ENCODE data around the gene STAG1.

STAG1 gene

GRCh38 chr3:136694321-136694720 lies 57.9 kb downstream of the STAG1 start:
- Histone ChIP-seq H2AFZ (ENCODE audit: low read length) (no peak overlapping the region), H3F3A (ENCODE audit: low read depth) (no peaks in the 10 kb centered on the region), H3K36me3 (ENCODE audit: insufficient read depth, low read length) (0 out of 2 replicates have a peak, but pooled peaks cover 6% of the 10 kb centered on the region), H3K4me3 (ENCODE audit: low read length, poor library complexity, severe bottlenecking) (no peak overlapping the region), H3K4me1 (ENCODE audit: insufficient read depth, low read length, poor library complexity, severe bottlenecking) (peaks cover 12% of the 10 kb centered on the region), H3K4me2 (ENCODE audit: low read depth, low read length, poor library complexity, severe bottlenecking) (no peak overlapping the region), H3K9me2 (replicated peaks; ENCODE audit: low read depth, low read length) (no peaks in the 10 kb centered on the region), H4K20me1 (ENCODE audit: insufficient read depth, low read length, poor library complexity, severe bottlenecking) (peaks cover 11% of the 10 kb centered on the region), H3K79me2 (ENCODE audit: insufficient read depth, low read length) (peaks cover 99% of the 10 kb centered on the region), H3K27me3 (ENCODE audit: insufficient read depth, low read length, poor library complexity, severe bottlenecking) (no peaks in the 10 kb centered on the region), H3K9me3 (ENCODE audit: insufficient read depth, low read depth, low read length) (peaks cover 21% of the 10 kb centered on the region; the same call in 1 of the 2 replicates), H3K9ac (ENCODE audit: low read depth, low read length, poor library complexity, severe bottlenecking) (no peak overlapping the region)
- TF ChIP-seq CTCF (conservative IDR thresholded peaks at IDR 0.05; ENCODE audit: low read length) (no peak), EZH2phosphoT487 (IDR thresholded peaks at IDR 0.05; ENCODE audit: borderline replicate concordance) (no peak)

- no peak overlapping the region for H3K4me3 ChIP-seq (ENCODE audit: low read length, poor library complexity, severe bottlenecking)
- no peaks in the 10 kb centered on the region for H3F3A ChIP-seq (ENCODE audit: low read depth)
- peaks cover 16% of the 10 kb centered on the region for H3K4me1 ChIP-seq (ENCODE audit: insufficient read depth, low read length, poor library complexity, severe bottlenecking)
- TF ChIP-seq EZH2phosphoT487 (IDR thresholded peaks at IDR 0.05; ENCODE audit: borderline replicate concordance) (no peak), CTCF (conservative IDR thresholded peaks at IDR 0.05; ENCODE audit: low read length) (no peak)
- H3K9me3 ChIP-seq (ENCODE audit: insufficient read depth, low read depth, low read length): peaks cover 11% of the 10 kb centered on the region; the same call in 1 of the 2 replicates
- no peaks in the 10 kb centered on the region for H3K9me2 ChIP-seq (replicated peaks; ENCODE audit: low read depth, low read length)
- no peak overlapping the region for H3K9ac ChIP-seq (ENCODE audit: low read depth, low read length, poor library complexity, severe bottlenecking)
- H3K79me2 ChIP-seq (ENCODE audit: insufficient read depth, low read length): peaks cover 99% of the 10 kb centered on the region
- H3K27me3 ChIP-seq (ENCODE audit: insufficient read depth, low read length, poor library complexity, severe bottlenecking): no peaks in the 10 kb centered on the region
- H2AFZ ChIP-seq (ENCODE audit: low read length): no peak overlapping the region
- H3K36me3 ChIP-seq (ENCODE audit: insufficient read depth, low read length): no peaks in the 10 kb centered on the region
- H4K20me1 ChIP-seq (ENCODE audit: insufficient read depth, low read length, poor library complexity, severe bottlenecking): peaks cover 35% of the 10 kb centered on the region
- H3K4me2 ChIP-seq (ENCODE audit: low read depth, low read length, poor library complexity, severe bottlenecking): no peak overlapping the region
Observed at GRCh38 chr3:136690599-136690998, 61.6 kb downstream of the STAG1 start.

- H3K9me3 ChIP-seq (ENCODE audit: insufficient read depth, low read depth, low read length): no peaks in the 10 kb centered on the region
- no peak overlapping the region for H3K4me2 ChIP-seq (ENCODE audit: low read depth, low read length, poor library complexity, severe bottlenecking)
Observed at GRCh38 chr3:136685882-136686281, 66.3 kb downstream of the STAG1 start.

More at GRCh38 chr3:136685882-136686281, 66.3 kb downstream of the STAG1 start:
- peaks cover 99% of the 10 kb centered on the region for H3K79me2 ChIP-seq (ENCODE audit: insufficient read depth, low read length)
- peaks cover 43% of the 10 kb centered on the region for H4K20me1 ChIP-seq (ENCODE audit: insufficient read depth, low read length, poor library complexity, severe bottlenecking)
- no peak overlapping the region for H2AFZ ChIP-seq (ENCODE audit: low read length)
- no peak for TF ChIP-seq CTCF (conservative IDR thresholded peaks at IDR 0.05; ENCODE audit: low read length)
- TF ChIP-seq EZH2phosphoT487 (IDR thresholded peaks at IDR 0.05; ENCODE audit: borderline replicate concordance): no peak
- peaks cover 8% of the 10 kb centered on the region for H3K4me1 ChIP-seq (ENCODE audit: insufficient read depth, low read length, poor library complexity, severe bottlenecking)
- H3F3A ChIP-seq (ENCODE audit: low read depth): no peaks in the 10 kb centered on the region
- H3K4me3 ChIP-seq (ENCODE audit: low read length, poor library complexity, severe bottlenecking): no peak overlapping the region
- H3K9ac ChIP-seq (ENCODE audit: low read depth, low read length, poor library complexity, severe bottlenecking): no peak overlapping the region
- H3K9me2 ChIP-seq (replicated peaks; ENCODE audit: low read depth, low read length): no peaks in the 10 kb centered on the region
- H3K27me3 ChIP-seq (ENCODE audit: insufficient read depth, low read length, poor library complexity, severe bottlenecking): no peaks in the 10 kb centered on the region
- no peaks in the 10 kb centered on the region for H3K36me3 ChIP-seq (ENCODE audit: insufficient read depth, low read length)

Measured in Loucy (cell line).